HG02623 (cell line): ENCODE results near the gene ENTHD1.
"Not testable (repeated sequence)": the region's sequence is repeated elsewhere in the genome, so short reads cannot be mapped to it uniquely, and the experiment has no call there.

Source experiments
- ATAC-seq: cut with Tn5 transposase; IDR thresholded peaks from one replicate; pipeline ENCODE4 v1.9.1; 2021; ENCODE audit warnings: moderate library complexity; ENCODE audit not compliant: unreplicated experiment

ENTHD1 gene

GRCh38 chr22:39901565-39902146, 8.1 kb upstream of the ENTHD1 start:
- ATAC-seq: no peak

GRCh38 chr22:39900306-39901227, 7.0 kb upstream of the ENTHD1 start, which contains the start of gene GRAP2:
TSS of gene GRAP2 (plus strand) at chr22:39901084. CDS start at chr22:39947107, 46,023 bp downstream.
- ATAC-seq: peak; percentile 52

GRCh38 chr22:39898997-39899396, 5.4 kb upstream of the ENTHD1 start:
- peak; percentile 71 for ATAC-seq

GRCh38 chr22:39897841-39898240, 4.3 kb upstream of the ENTHD1 start:
- ATAC-seq: no peak

GRCh38 chr22:39896313-39896996, 2.9 kb upstream of the ENTHD1 start:
- ATAC-seq: no peak

GRCh38 chr22:39895682-39896081, 2.1 kb upstream of the ENTHD1 start:
- ATAC-seq: no peak

- no peak for ATAC-seq
These were observed 1.1 kb upstream of the ENTHD1 start for GRCh38 chr22:39894554-39895092.

- ATAC-seq: not testable (repeated sequence)
These were observed 3.6 kb downstream of the ENTHD1 start for GRCh38 chr22:39889924-39890323.

GRCh38 chr22:39883057-39883456, 10.5 kb downstream of the ENTHD1 start:
- ATAC-seq: no peak

- no peak for ATAC-seq
These were observed 12.8 kb downstream of the ENTHD1 start for GRCh38 chr22:39880722-39881121.

- no peak for ATAC-seq
These were observed 16.3 kb downstream of the ENTHD1 start for GRCh38 chr22:39877079-39877845.

- not testable (repeated sequence) for ATAC-seq
These were observed 18.2 kb downstream of the ENTHD1 start for GRCh38 chr22:39875176-39875885.

- no peak for ATAC-seq
These were observed 19.6 kb downstream of the ENTHD1 start for GRCh38 chr22:39873965-39874364.

GRCh38 chr22:39872548-39872947, 21.0 kb downstream of the ENTHD1 start:
- no peak for ATAC-seq

GRCh38 chr22:39871008-39871798, 22.4 kb downstream of the ENTHD1 start:
- ATAC-seq: no peak

- not testable (repeated sequence) for ATAC-seq
These were observed 23.8 kb downstream of the ENTHD1 start for GRCh38 chr22:39869797-39870196.

GRCh38 chr22:39868741-39869140, 24.8 kb downstream of the ENTHD1 start:
- ATAC-seq: no peak

- ATAC-seq: no peak
These were observed 33.5 kb downstream of the ENTHD1 start for GRCh38 chr22:39859903-39860588.

- no peak for ATAC-seq
These were observed 37.0 kb downstream of the ENTHD1 start for GRCh38 chr22:39856588-39856987.
